ENCODE data around the gene EHD3.

- TF ChIP-seq TAF1 (IDR thresholded peaks at IDR 0.05; ENCODE audit: borderline replicate concordance, low read depth, low read length) (no peak), POLR2A (IDR thresholded peaks at IDR 0.05; ENCODE audit: low read depth, low read length) (no peak)
These were observed 7.7 kb upstream of the EHD3 start for GRCh38 chr2:31226266-31226665.
